ENCODE results near the gene SLC25A33. TPM values are rescaled to one million over a fixed set of nuclear protein-coding genes. Genes with fewer than 3 reads are reported as not detected.

The SLC25A33 gene
- total and polyA plus RNA-seq, 2 of the 8 experiments (the other 6 are each of a cell fraction or from before 2014, with no cell fraction given): 7.8 to 12.8 TPM

- no peak for FAIRE-seq
Observed at GRCh38 chr1:9575486-9575885, 36.2 kb downstream of the SLC25A33 start.

More at GRCh38 chr1:9575486-9575885, 36.2 kb downstream of the SLC25A33 start:
- TF ChIP-seq KDM1A (IDR thresholded peaks at IDR 0.05; ENCODE audit: borderline replicate concordance, low read length): no peak
- H3K4me1 ChIP-seq (replicated peaks in 1 of 4; ENCODE audit: control insufficient read depth in 3 of 4, insufficient read depth in 4 of 4, low read length in 3 of 4): no peaks in the 10 kb centered on the region
- H3K14ac ChIP-seq (ENCODE audit: insufficient read length): no peak overlapping the region
- no peak overlapping the region for H2AFZ ChIP-seq (ENCODE audit: low read length)
- H4K20me1 ChIP-seq (replicated peaks in 1 of 2; ENCODE audit: control insufficient read depth in 1 of 2, insufficient read depth in 2 of 2, low read length in 2 of 2): peaks cover 2 to 13% of the 10 kb centered on the region in 2 experiments
- no peak overlapping the region for H2BK20ac ChIP-seq (ENCODE audit: low read length)
- WGBS, 2 experiments (ENCODE audit: extremely low coverage in 1 of 2, insufficient coverage in 1 of 2, insufficient read length in 1 of 2, insufficient replicate concordance in 2 of 2, low coverage in 1 of 2, low lambda C conversion rate in 2 of 2, missing lambda C conversion rate in 1 of 2): 97% methylated on average over 6 of the region's 6 CpGs; no CpG with 5 or more reads in 1 of the 2 experiments
- no peak overlapping the region for H3K9ac ChIP-seq (replicated peaks in 1 of 4; ENCODE audit: extremely low read depth in 1 of 4, low read depth in 3 of 4, low read length in 3 of 4)
- CTCF ChIA-PET (ENCODE audit: partially characterized antibody): interaction anchor here (0.6 to 2.9 kb wide), 8 partner anchors 9 to 286 kb away, joined by 3 to 20 read pairs (median 5); no protein-coding TSS in a partner anchor
- no peaks in the 10 kb centered on the region for H3K23me2 ChIP-seq (ENCODE audit: low read depth, low read length)
- no peak overlapping the region for H3K27ac ChIP-seq (ENCODE audit: low read depth, low read length)
- no peaks in the 10 kb centered on the region for H3K9me3 ChIP-seq (ENCODE audit: insufficient read depth in 2 of 2, low read depth in 1 of 2, low read length in 1 of 2)
- no peak overlapping the region for H3K4me2 ChIP-seq (ENCODE audit: insufficient read depth in 1 of 2, low read depth in 2 of 2, low read length in 2 of 2)
- H2BK120ac ChIP-seq (replicated peaks; ENCODE audit: low read depth, low read length): no peak overlapping the region
- no peak overlapping the region for H3K56ac ChIP-seq (replicated peaks; ENCODE audit: insufficient read length, low read depth, low read length)
- peaks cover 3% of the 10 kb centered on the region; the same call in 1 of the 2 replicates for H3K79me1 ChIP-seq (ENCODE audit: low read depth, low read length)
- no peak overlapping the region for H3K18ac ChIP-seq (ENCODE audit: extremely low read depth, low read length)
- H3K4me3 ChIP-seq (ENCODE audit: extremely low read depth in 1 of 4, insufficient read depth in 2 of 4, low read depth in 3 of 4, low read length in 4 of 4): no peak overlapping the region
- H4K8ac ChIP-seq (ENCODE audit: extremely low read depth, insufficient read depth, low read length): no peak overlapping the region
- H4K5ac ChIP-seq (ENCODE audit: insufficient read length, low read depth, low read length): no peak overlapping the region
- H3K4ac ChIP-seq (replicated peaks; ENCODE audit: insufficient read length, low read depth, low read length): no peak overlapping the region
- POLR2A ChIA-PET (ENCODE audit: partially characterized antibody): no interaction called here
- H2BK15ac ChIP-seq (ENCODE audit: low read length): no peak overlapping the region
- DNase-seq (ENCODE audit: low read depth in 1 of 2, low spot score in 2 of 2): no peak
- H2BK5ac ChIP-seq (ENCODE audit: low read depth, low read length): no peak overlapping the region
- peaks cover 0 to 34% (median 21%) of the 10 kb centered on the region in 4 experiments; a peak in 7 of 8 replicates for H3K36me3 ChIP-seq (ENCODE audit: control insufficient read depth in 2 of 4, insufficient read depth in 4 of 4, low read length in 3 of 4)
- no peaks in the 10 kb centered on the region for H3K27me3 ChIP-seq (replicated peaks in 1 of 4; ENCODE audit: control insufficient read depth in 3 of 4, extremely low read depth in 1 of 4, insufficient read depth in 3 of 4, low read length in 3 of 4)
- H3K23ac ChIP-seq (ENCODE audit: insufficient read length): no peak overlapping the region
- no peak overlapping the region for H4K91ac ChIP-seq (replicated peaks; ENCODE audit: insufficient read length, low read length)
- no peak overlapping the region for H2BK12ac ChIP-seq (ENCODE audit: low read depth, low read length)
- H3K79me2 ChIP-seq (ENCODE audit: control insufficient read depth in 1 of 2, insufficient read depth in 2 of 2, low read length in 2 of 2): no peaks in the 10 kb centered on the region
- no peak overlapping the region for H2AK5ac ChIP-seq (ENCODE audit: low read depth, low read length)

Measured in H1 (cell line).